NB4 (cell line): ENCODE measurements around the gene BAIAP2.
A peak's percentile ranks its signal among the peaks of the same experiment; 100 is the strongest.
"Not testable (repeated sequence)": the region's sequence is repeated elsewhere in the genome, so short reads cannot be mapped to it uniquely, and the experiment has no call there.

Source experiments
- DNase-seq: peaks from one replicate; pipeline ENCODE4 v3.0.0; 2010; ENCODE audit warnings: low read depth
- H3K4me3 ChIP-seq: one replicate; pipeline ENCODE4 v1.5.1; 2011; ENCODE audit warnings: mild to moderate bottlenecking, low read depth, low read length, moderate library complexity
- MYC ChIP-seq: IDR thresholded peaks from 2 replicates; pipeline ENCODE4 v1.6.1; 2011; ENCODE audit warnings: low read depth, low read length
- POLR2A ChIP-seq: IDR thresholded peaks from 2 replicates; pipeline ENCODE4 v1.6.1; 2011; ENCODE audit warnings: mild to moderate bottlenecking; ENCODE audit not compliant: insufficient read length; ENCODE audit errors: extremely low read depth
- TF ChIP-seq, protein P1 (sequence below): IDR thresholded peaks from one replicate; pipeline ENCODE4 v1.5.1; 2012; ENCODE audit warnings: low read depth, low read length
- TF ChIP-seq, protein P2 (sequence below): IDR thresholded peaks from 2 replicates; pipeline ENCODE4 v1.6.1; 2011; ENCODE audit warnings: low read depth, low read length

BAIAP2 gene

DNA sequence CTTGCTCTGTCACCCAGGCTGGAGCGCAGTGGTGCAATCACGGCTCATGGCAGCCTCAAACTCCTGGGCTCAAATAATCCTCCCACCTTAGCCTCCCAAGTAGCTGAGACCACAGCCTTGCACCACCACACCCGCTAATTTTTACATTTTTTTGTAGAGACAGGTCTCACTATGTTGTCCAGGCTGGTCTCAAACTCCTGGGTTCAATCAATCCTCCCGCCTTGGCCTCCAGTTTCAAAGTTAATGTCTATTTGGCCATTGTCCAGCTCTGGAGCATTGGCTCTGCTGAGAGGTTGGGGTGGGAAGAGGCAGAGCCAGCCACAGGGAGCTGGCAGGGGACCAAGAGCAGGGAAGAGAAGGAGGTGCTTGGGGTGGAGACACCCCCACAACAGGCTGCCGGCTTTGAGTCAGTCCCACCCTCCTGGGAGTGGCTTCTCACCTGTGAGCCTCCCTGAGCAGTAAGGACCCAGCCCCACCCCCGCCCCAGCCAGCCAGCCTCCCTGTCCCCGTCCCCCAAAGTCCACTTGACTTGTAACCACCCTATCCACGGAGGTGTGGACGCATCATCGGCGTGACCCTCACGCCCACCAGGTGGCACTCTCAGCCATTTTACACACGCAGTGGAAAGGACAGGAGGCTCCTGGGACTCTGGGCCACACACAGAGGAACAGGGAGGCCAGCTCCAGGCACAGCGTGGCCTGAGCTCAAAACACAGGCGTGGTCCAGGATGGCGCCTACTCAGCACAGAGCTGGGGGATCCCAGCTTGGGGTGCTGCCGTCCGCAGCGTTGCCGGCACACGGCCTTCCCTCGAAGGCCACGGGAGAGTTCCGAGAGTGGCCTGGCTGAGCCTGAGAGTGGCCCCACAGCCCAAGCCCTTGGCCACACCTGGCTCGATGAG is 107.6 kb downstream of the BAIAP2 start:
- DNase-seq: peak; percentile 82
- TF ChIP-seq, protein P1, sequence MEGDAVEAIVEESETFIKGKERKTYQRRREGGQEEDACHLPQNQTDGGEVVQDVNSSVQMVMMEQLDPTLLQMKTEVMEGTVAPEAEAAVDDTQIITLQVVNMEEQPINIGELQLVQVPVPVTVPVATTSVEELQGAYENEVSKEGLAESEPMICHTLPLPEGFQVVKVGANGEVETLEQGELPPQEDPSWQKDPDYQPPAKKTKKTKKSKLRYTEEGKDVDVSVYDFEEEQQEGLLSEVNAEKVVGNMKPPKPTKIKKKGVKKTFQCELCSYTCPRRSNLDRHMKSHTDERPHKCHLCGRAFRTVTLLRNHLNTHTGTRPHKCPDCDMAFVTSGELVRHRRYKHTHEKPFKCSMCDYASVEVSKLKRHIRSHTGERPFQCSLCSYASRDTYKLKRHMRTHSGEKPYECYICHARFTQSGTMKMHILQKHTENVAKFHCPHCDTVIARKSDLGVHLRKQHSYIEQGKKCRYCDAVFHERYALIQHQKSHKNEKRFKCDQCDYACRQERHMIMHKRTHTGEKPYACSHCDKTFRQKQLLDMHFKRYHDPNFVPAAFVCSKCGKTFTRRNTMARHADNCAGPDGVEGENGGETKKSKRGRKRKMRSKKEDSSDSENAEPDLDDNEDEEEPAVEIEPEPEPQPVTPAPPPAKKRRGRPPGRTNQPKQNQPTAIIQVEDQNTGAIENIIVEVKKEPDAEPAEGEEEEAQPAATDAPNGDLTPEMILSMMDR: peak; percentile 64
- no peak for TF ChIP-seq MYC
- TF ChIP-seq, protein P2, sequence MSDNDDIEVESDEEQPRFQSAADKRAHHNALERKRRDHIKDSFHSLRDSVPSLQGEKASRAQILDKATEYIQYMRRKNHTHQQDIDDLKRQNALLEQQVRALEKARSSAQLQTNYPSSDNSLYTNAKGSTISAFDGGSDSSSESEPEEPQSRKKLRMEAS: peak; percentile 46
- no peak overlapping the region for H3K4me3 ChIP-seq

DNA sequence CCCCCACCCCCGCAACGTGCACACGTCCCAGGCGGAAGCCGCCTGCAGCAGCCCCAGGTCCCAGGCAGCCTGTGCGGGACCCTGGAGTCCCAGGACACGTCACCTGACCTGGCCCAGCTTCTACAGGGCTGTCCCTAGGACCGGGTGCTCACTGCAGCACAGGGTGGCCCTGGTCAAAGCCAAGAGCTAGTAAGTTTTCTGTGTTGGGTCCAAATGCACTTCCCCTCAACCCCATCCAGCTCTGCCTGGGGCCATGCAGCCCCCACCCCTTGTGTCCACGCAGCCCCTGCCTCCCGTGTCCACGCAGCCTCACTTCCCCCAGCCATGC is 108.2 kb downstream of the BAIAP2 start:
- DNase-seq: no peak
- TF ChIP-seq, protein P2: no peak
- TF ChIP-seq, protein P1: no peak
- no peak for TF ChIP-seq POLR2A
- no peak for TF ChIP-seq MYC
- H3K4me3 ChIP-seq: no peak overlapping the region

DNA sequence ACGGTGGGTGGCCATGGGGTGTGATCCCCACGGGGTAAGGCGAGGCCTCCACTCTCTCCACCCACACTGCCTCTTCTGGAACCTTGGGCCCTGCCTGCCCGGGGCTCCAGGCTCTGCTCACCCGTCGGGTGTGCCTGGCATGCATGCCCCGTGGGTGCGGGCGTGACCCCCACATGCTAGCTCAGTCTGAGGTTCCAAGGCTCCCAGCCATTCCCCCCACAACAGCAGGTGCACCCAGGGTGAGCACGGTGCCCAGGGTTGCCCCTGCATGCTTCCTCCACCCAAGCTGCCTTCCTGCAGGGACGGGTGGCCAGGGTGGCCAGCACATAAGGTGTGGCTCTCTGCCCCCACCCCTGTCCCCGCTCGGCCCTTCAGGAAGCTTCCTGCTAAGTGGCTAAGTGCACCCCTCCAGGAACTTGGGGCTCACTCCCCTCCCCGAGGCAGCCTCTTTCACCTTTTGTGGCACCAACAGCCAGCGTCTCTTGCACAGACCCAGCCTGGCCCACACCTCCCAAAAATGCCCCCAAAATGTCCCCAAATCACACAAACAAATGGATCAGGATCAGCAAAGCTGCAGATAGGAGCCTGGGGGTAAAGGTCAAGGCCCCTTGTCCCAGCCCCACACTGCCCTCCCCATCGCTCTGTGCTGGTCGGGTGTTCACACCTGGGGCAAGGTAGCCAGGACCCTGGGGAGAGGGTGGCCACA is 108.9 kb downstream of the BAIAP2 start:
- TF ChIP-seq, protein P2: no peak
- no peak for TF ChIP-seq MYC
- no peak for TF ChIP-seq POLR2A
- TF ChIP-seq, protein P1: no peak
- no peak for DNase-seq
- no peak overlapping the region for H3K4me3 ChIP-seq

DNA sequence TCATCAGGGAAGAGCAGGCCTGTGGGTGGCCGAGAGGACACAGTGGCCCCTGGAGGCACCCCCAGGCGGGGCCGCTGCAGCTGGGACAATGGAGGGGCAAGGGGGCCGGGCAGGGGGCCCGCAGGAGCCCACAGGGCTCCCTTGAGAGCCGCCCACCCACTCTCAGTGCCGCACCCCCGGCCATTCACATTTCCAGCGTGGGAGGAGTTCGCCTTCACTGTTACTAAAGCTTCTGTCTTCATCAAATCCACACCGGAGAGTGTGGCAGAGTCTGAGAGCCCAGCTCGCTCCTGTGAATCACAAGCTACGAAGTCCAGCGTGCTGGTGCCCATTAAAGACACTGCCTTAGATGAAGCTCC is 109.5 kb downstream of the BAIAP2 start:
- H3K4me3 ChIP-seq: no peak overlapping the region
- TF ChIP-seq, protein P1: no peak
- no peak for TF ChIP-seq MYC
- no peak for TF ChIP-seq POLR2A
- TF ChIP-seq, protein P2: no peak
- no peak for DNase-seq

DNA sequence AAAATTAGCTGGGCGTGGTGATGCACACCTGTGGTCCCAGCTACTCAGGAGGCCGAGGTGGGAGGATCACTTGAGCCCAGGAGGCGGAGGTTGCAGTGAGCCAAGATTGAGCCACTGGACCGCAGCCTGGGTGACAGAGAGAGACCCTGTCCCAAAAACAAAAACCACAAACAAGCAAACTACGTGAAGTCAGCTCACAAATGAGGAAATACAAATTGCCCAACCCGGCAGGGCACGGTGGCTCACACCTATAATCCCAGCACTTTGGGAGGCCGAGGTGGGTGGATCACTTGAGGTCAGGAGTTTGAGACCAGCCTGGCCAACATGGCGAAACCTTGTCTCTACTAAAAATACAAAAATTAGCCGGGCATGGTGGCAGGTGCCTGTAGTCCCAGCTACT is 111.3 kb downstream of the BAIAP2 start:
- not testable (repeated sequence) for H3K4me3 ChIP-seq
- peak; percentile 60 for DNase-seq

DNA sequence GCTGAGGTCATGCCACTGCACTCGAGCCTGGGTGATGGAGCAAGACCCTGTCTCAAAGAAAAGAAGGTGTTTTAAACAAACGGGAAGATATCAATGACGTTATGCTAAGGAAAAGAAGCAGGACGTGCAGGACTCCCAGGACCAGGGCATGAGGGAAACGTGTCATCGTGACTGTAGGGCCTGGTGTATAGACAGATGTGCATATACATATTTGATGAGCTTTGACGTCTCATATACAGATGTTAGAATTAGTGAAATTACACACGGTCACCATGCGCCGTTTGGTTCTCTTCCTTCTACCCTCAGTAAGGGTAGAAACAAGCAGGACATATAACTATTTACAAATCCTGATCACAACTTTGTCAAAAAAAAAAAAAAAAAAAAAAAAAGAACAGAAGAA is 112.8 kb downstream of the BAIAP2 start:
- no peak for TF ChIP-seq MYC
- TF ChIP-seq, protein P1: no peak
- TF ChIP-seq POLR2A: no peak
- TF ChIP-seq, protein P2: no peak
- no peak for DNase-seq
- no peak overlapping the region for H3K4me3 ChIP-seq
